SK-N-SH treated with all-trans-retinoic acid at 6 μM for 48 hours (cell line): Measurements from ENCODE around the gene ERCC8.
A peak's percentile ranks its signal among the peaks of the same experiment; 100 is the strongest.
"Not testable (repeated sequence)": the region's sequence is repeated elsewhere in the genome, so short reads cannot be mapped to it uniquely, and the experiment has no call there.

ENCODE experiments used
- ATAC-seq: fragments of 200-7000 bp; cut with Tn5 transposase; 3 replicates; pipeline ENCODE4 v1.9.1; 2020; ENCODE audit warnings: mild to moderate bottlenecking, moderate library complexity
- ARNTL ChIP-seq: fragments of 450-650 bp; formaldehyde crosslinking; IDR thresholded peaks from 2 replicates; pipeline ENCODE4 v1.5.0; 2020; ENCODE audit warnings: low read depth, mild to moderate bottlenecking, moderate library complexity, borderline replicate concordance
- BACH2 ChIP-seq: fragments of 250-450 bp; sonication (Bioruptor Pico); IDR thresholded peaks from 2 replicates; pipeline ENCODE4 v1.9.0; 2021; ENCODE audit warnings: mild to moderate bottlenecking, borderline replicate concordance
- CSDC2 ChIP-seq: fragments of 250-450 bp; sonication (Bioruptor Pico); IDR thresholded peaks from 2 replicates; pipeline ENCODE4 v1.5.0; 2020; ENCODE audit warnings: mild to moderate bottlenecking, moderate library complexity
- CSRNP3 ChIP-seq: fragments of 250-450 bp; sonication (Bioruptor Pico); IDR thresholded peaks from 2 replicates; pipeline ENCODE4 v1.5.1; 2021; ENCODE audit warnings: mild to moderate bottlenecking, moderate library complexity
- ESRRG ChIP-seq: fragments of 250-450 bp; sonication (Bioruptor Pico); IDR thresholded peaks from 2 replicates; pipeline ENCODE4 v1.6.1; 2021; ENCODE audit warnings: mild to moderate bottlenecking
- GLIS3 ChIP-seq: fragments of 250-450 bp; sonication (Bioruptor Pico); IDR thresholded peaks from 2 replicates; pipeline ENCODE4 v1.5.0; 2020; ENCODE audit warnings: mild to moderate bottlenecking, moderate library complexity
- OSR1 ChIP-seq: fragments of 250-450 bp; sonication (Bioruptor Pico); IDR thresholded peaks from 2 replicates; pipeline ENCODE4 v1.8.0; 2022; ENCODE audit warnings: moderate library complexity, mild to moderate bottlenecking, inconsistent platforms
- PATZ1 ChIP-seq: fragments of 250-450 bp; sonication (Bioruptor Pico); IDR thresholded peaks from 2 replicates; pipeline ENCODE4 v1.8.0; 2020; ENCODE audit warnings: mild to moderate bottlenecking, moderate library complexity, borderline replicate concordance
- POU6F1 ChIP-seq: fragments of 250-450 bp; sonication (Bioruptor Pico); IDR thresholded peaks from 2 replicates; pipeline ENCODE4 v1.8.0; 2021; ENCODE audit warnings: low read depth, mild to moderate bottlenecking, moderate library complexity, borderline replicate concordance
- PPARA ChIP-seq: fragments of 250-450 bp; sonication (Bioruptor Pico); IDR thresholded peaks from 2 replicates; pipeline ENCODE4 v1.5.0; 2020; ENCODE audit warnings: mild to moderate bottlenecking, borderline replicate concordance
- RARB ChIP-seq: fragments of 250-450 bp; sonication (Bioruptor Pico); IDR thresholded peaks from 2 replicates; pipeline ENCODE4 v1.8.0; 2021; ENCODE audit warnings: mild to moderate bottlenecking, moderate library complexity
- TCF4 ChIP-seq: fragments of 250-450 bp; sonication (Bioruptor Pico); IDR thresholded peaks from 2 replicates; pipeline ENCODE4 v1.8.0; 2021; ENCODE audit warnings: mild to moderate bottlenecking, moderate library complexity, borderline replicate concordance
- TOX ChIP-seq: fragments of 250-450 bp; sonication (Bioruptor Pico); IDR thresholded peaks from 2 replicates; pipeline ENCODE4 v1.8.0; 2021; ENCODE audit warnings: mild to moderate bottlenecking, moderate library complexity, borderline replicate concordance
- ZFP3 ChIP-seq: fragments of 250-450 bp; sonication (Bioruptor Pico); IDR thresholded peaks from 2 replicates; pipeline ENCODE4 v1.5.0; 2020; ENCODE audit warnings: mild to moderate bottlenecking, moderate library complexity
- ZFP30 ChIP-seq: fragments of 450-650 bp; formaldehyde crosslinking; IDR thresholded peaks from 2 replicates; pipeline ENCODE4 v1.5.0; 2022; ENCODE audit warnings: mild to moderate bottlenecking, moderate library complexity
- ZNF70 ChIP-seq: fragments of 450-650 bp; formaldehyde crosslinking; IDR thresholded peaks from 2 replicates; pipeline ENCODE4 v1.5.0; 2020; ENCODE audit warnings: mild to moderate bottlenecking, moderate library complexity
- ZNF8 ChIP-seq: fragments of 450-650 bp; formaldehyde crosslinking; IDR thresholded peaks from 2 replicates; pipeline ENCODE4 v1.5.0; 2020; ENCODE audit warnings: mild to moderate bottlenecking, moderate library complexity

ERCC8 gene

GRCh38 chr5:60993425-60993824 is 48.6 kb upstream of the ERCC8 start (continued):
- TF ChIP-seq PATZ1 (CRISPR knock-in tag) (no peak), ZNF70 (CRISPR knock-in tag) (no peak), GLIS3 (CRISPR knock-in tag) (no peak)

- ATAC-seq, result no peak
- TF ChIP-seq CSRNP3 (CRISPR knock-in tag), result no peak
- TF ChIP-seq ARNTL (CRISPR knock-in tag), result no peak
- no peak for TF ChIP-seq OSR1 (CRISPR knock-in tag)
- no peak for TF ChIP-seq BACH2 (CRISPR knock-in tag)
- no peak for TF ChIP-seq CSDC2 (CRISPR knock-in tag)
- TF ChIP-seq ZNF8 (CRISPR knock-in tag), result no peak
- no peak for TF ChIP-seq ZFP3 (CRISPR knock-in tag)
- no peak for TF ChIP-seq ESRRG (CRISPR knock-in tag)
- TF ChIP-seq POU6F1, result no peak
Measured at GRCh38 chr5:60992871-60993270, 48.0 kb upstream of the ERCC8 start.

- peak; percentile 97 for TF ChIP-seq ZNF8 (CRISPR knock-in tag)
- no peak for TF ChIP-seq ZFP30
- ATAC-seq, result no peak
Measured at GRCh38 chr5:60989790-60990189, 44.9 kb upstream of the ERCC8 start.

GRCh38 chr5:60982127-60982526 is 37.3 kb upstream of the ERCC8 start:
- ATAC-seq, result not testable (repeated sequence)

- no peak for ATAC-seq
- TF ChIP-seq ZFP3 (CRISPR knock-in tag) (no peak), TCF4 (CRISPR knock-in tag) (no peak), RARB (CRISPR knock-in tag) (no peak), GLIS3 (CRISPR knock-in tag) (no peak), PPARA (CRISPR knock-in tag) (no peak), ZNF70 (CRISPR knock-in tag) (no peak), BACH2 (CRISPR knock-in tag) (no peak), PATZ1 (CRISPR knock-in tag) (no peak), ZNF8 (CRISPR knock-in tag) (no peak), ESRRG (CRISPR knock-in tag) (no peak), POU6F1 (no peak), TOX (CRISPR knock-in tag) (no peak)
Measured at GRCh38 chr5:60980511-60980910, 35.6 kb upstream of the ERCC8 start.
